CD1c-positive myeloid dendritic cell (primary cell): ENCODE measurements around the gene C1orf105.

ENCODE experiments used
- DNase-seq: peaks from one replicate; pipeline ENCODE4 v3.0.0-alpha.2; 2016; ENCODE audit errors: extremely low spot score

The C1orf105 gene

DNA sequence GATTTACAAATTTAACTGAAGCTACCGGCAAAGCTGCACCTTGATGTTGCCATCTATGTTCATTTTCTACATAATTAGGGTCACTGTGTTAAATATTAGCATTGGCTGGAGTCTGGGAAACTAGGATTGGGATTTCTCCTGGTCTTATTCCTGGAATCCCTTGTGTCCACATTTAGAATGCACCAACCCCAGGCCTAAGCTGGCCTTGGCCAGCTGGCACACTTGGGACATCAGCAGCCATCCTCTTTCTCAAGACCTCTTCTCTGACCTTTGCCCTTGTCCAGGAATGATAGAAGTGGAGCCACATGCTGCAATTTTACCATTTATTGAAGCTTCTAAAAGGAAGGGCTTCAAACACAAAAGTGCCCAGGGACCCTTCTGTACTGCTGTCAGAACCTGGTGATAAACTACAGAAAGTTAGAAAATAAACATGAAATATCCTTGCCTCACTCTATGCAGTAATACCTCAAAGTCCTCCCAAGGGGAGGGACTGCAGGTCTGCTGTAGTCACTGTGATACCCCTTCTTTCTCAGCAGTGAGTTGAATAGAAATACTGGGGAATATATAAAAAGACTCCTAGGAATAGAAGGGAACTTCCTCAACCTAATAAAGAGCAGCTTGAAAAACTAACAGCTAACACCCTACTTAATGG, 37.1 kb downstream of the C1orf105 start:
- no peak for DNase-seq

DNA sequence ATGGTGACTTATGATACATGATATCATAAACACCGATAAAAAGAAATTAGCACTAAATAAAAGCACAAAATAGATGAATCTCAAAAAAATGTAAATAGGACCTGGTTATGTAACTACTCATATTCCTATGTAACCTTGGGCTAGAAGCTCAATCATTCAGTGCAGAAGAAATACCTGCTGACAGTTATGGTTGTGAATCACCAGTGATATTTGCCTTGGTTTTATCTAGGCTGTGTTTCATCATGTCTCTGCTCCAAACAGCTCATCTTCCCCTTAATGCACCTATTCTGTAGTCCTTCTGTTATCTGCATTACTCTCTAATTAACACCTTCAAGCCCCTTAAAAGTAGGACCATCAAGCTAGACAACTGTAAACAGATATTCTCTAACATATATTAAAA, 39.7 kb downstream of the C1orf105 start:
- no peak for DNase-seq

DNA sequence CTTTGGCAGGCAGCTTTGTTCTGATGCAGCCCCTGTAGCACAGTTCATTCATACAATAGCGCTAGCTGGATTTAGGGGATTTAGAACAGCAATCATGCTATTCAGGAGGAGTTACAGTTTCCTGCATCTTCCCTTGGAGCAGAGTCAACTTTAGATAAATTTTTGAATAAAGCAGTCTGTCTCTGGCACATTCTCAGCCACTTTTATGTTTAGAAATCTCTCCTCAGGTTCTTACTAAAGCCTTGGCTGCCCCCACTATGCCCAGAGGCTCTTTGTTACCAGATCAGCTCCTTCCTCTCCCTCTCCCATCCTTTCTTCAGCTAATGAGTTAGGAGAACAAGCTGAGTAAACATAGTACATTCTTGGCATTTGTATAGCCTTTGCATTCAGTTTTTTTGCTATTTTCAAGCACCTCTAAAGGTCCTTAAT, 40.4 kb downstream of the C1orf105 start:
- no peak for DNase-seq

DNA sequence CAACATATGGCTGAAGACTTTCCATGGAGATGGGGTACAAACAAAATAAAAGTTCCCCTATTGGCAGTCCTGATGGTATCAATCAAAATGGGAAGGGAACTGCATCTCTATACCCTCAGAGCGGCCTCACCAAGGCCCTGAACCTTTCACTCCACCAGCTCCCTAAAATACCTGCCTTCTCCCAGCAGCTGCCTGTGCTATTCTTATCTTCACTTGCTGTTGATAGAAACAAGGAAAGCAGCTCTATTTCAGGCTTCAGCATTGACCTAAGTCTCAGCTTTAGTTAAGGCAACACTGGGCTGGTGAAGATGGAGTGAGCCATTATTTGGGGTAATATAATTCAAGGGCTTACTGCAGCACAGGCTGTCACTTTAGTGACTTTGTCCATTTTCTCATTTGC, 45.1 kb downstream of the C1orf105 start:
- DNase-seq: no peak

DNA sequence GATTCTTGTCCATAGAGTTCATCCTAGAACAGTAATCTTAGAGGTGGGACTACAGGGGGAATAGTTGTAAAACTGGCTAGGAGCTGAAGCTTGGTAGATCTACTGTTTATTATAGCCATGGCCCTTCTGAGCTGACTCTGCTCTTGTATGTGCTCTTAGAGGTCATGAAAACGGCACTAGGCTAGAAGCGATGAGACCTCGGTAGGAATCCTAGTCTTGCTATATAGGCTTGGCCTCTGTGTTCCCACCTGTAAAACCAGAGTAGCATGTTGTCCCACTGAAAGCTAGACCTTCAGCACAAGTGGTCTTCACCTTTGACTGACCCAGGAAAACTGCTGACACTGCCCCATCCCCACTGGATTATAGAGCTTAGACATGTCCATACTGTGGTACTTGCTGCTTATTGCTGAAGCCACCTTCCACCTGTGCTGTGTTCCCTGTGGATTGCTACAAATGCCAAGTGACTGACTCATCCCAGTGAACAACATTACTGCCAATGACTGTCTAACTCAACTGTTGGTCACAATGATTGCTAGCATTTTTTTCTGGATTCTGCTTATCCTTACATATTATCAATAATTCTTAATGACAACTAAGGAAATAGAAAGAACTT, 46.4 kb downstream of the C1orf105 start:
- DNase-seq: no peak

DNA sequence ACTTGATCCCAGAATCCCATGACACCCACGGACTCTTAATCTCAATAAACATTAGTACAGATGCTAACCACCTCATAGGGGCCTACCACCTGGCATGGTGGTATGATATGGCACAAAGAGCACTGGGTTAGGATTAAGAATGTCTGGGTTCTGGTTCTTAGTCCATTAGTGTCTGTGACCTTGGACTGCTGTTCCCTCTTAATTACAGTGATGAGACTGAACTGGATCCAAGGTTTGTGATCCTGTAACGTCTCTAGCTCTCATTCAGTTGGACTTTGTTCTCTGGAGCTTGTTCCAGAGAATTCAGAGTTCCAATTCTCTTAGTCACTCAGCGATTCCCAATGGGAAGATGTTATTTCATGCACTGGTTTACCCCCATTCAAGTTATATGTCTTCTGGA, 47.0 kb downstream of the C1orf105 start:
- no peak for DNase-seq

DNA sequence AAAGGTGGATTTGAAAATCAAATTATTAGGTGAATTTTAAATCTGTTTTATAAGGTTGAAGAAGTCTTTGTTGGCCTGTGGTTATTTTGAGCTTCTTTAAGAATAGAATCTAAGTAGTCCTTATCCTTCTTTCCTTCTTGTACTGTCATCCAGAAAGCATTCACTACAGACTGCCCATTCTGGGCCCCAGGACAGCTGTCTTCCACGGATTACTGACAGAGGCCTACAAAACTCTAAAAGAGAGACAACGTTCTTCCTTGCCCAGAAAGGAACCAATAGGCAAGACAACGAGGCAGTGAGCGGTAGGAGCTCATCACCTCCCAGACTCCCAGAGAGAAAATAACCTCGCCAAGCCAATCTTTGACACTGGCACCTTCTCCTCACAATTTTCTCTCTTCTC, 47.8 kb downstream of the C1orf105 start:
- DNase-seq: no peak

DNA sequence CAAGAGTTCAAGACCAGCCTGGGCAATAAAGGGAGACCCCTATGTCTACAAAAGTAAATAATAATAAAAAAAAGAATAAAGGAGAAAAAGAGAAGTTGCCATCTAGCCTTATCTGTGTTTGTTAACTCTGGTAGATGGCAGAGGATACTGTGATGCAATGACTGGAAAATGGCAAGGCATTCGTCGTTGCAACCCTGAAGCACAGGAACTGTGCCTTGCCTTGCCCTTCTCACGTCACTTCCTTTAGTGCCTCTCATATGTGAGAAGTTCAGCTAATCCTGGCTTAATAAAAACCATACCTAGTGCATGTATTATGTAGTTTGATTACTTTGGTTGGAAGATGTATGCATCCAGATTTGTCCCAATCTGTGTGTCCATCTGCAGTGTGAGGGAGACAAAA, 49.2 kb downstream of the C1orf105 start:
- no peak for DNase-seq

DNA sequence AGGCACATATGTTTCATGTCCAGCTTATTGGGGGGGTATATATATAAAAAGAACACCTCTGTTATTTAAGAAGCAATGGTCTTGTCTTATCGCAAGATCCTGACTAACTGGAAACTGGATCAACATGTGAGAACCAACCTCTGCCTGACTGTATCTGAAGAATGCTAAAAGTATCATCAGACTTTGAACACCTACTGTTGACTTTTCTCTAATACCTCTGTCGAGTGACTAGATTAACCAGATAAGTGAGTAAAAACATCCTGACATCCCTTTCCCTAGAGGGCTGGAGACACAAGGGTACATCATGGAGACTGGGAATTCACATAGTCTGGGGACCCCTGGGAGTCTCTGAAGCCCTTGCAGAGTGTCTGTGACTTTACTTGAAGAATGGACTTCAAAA, 49.7 kb downstream of the C1orf105 start:
- DNase-seq: no peak

DNA sequence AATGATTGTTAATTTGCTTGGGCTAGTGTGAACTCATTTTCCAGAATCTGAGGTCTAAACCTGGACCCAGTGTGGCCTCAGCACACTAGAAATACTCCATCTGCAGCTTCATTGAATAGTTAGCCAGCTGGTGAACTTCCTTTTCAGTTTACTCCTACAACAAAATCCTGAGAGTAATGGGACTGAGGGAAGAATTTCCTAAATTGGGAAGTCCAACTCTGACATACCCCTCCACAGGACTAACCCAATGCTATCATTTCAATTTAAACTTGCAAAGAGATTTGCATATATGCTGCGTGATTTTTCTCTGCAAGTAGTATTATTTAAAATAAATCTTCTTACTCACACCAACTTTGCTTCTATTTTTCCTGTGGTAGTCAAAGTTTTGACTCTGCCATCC, 51.2 kb downstream of the C1orf105 start:
- DNase-seq: no peak

DNA sequence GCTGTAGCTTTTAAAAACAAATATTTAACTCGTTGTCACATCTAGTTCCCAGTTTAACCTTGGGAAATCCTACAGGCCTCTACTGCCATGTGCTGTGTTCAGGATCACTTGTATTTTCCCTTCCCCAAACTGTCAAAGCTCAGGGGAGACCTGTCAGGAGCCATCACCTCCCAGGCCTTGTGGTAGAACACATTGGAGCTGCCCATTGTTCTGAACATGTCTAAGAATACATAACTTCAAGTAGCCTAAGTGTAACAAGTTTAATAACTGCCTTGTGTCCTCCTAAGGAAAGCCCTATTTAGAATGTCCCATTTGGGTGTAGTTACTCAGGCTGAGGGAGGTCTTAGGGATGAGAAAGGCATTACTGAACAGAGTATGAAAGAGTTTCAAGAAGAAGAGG, 52.0 kb downstream of the C1orf105 start:
- no peak for DNase-seq

DNA sequence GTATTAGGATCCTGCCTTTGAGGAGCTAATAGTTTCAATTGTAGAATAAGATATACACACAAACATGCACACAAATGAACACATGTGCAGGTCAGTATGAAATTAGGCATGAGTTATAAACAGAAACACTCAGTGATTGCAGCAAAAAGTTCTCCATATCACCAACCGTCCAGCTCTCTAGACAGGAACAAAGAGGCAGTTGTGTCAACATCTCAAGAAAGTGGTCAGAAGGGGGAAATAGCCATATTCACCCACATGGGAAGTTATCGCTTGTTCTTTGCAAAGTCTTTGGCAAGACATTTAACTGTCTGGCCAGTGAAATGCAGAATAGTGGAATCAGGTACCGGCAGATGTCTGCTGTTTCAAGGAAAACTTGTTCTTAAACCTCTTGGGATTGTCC, 52.8 kb downstream of the C1orf105 start:
- DNase-seq: peak; percentile 75

DNA sequence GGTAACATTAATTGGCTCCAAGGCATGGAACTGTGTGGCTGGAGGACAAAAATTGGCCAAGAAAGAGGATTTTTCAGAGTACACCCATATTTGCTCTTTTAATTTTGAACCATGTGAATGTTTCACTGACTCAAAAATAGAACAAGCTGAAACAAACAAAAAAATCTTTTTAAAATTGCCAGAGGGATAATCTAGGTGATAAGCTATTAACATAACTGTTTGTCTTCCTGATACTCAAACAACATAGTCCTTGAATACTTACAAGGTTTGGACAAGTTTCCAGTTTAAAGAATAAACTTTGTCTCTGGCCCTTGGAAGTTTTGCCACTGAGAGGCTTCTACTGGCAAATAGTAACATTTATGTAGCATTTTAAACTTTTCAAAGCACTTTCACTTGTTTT, 53.4 kb downstream of the C1orf105 start:
- DNase-seq: no peak

DNA sequence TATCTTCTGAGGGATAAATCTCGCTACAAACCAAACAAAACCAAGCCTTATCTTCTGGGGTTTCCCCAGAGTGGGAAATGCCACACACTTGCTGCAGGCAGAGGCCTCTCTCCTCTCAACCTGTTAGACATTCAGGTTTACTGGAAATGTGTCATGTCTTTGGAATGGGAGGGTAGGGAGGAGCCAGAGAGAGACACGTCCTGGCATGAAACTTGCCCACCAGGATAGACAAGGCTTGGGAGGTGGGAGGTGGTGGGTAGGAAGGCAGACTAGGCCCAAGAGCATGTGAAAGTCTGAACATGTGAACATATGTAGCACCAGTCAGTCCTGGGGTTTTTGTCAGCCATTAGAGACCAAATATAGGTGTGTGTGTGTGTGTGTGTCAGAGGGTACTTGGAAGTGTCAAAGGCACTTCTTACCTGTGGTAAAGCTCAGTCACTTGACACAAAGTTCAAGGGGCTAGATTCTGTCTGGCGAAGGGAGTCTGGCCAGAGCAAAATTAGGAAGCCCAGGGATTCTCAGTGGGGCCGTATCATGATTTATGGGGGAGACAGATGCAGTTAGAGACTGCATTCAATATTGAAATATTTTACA, 55.8 kb downstream of the C1orf105 start:
- no peak for DNase-seq

DNA sequence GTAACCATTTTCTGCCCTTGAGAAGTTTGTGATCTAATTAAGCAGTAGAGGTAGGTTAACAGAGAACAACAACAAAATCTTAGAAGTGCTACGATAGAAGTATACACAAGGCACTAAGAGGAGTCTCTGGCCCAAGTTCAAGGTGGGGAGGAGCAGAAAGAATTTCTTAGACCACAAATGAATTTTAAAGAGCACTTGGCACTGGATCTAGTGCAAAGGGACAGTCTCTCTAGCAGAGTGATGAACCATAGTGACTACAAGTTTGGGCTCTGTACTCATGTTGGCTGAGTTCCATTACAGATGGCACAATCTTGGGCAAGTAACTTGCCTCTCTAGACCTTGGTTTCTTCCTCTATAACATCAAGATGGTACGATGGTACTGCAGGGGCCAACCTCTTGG, 56.7 kb downstream of the C1orf105 start:
- no peak for DNase-seq

DNA sequence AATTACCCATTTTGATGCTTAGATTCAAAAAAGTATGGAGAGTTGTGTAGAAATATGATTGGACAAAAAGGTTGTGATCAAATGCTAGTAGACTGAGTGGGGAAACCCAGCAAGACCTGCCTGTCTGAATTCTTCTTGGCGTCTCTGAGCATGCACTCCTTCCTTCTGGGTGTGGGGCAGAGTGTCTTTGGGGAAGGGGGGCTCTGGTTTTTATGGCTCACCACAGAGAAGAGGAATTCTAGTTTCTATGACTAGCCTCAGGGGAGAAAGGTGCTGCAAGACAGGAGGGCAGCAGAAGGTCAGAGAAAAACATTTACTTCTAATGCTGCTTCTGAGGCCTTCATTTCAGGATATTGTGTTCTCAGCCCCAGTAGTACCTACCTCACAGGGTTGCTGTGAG, 57.3 kb downstream of the C1orf105 start:
- no peak for DNase-seq

DNA sequence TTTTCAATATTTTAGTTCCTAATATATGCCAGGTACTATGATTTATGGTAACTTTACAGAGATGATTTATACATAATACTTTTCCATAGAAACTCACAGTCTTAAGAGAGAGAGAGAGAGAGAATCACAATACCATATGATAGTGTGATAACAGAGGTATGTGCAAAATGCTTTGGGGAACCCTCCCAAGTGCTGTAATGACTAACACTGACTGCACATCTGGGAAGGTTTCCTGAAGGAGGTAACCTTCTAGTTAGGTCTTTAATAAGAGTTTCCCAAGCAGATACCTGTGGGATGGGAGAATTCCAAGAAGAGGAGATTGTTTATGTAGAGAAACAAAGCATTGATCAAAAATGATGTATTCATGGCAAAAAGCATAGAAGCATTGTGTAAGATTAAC, 58.0 kb downstream of the C1orf105 start:
- DNase-seq: no peak

DNA sequence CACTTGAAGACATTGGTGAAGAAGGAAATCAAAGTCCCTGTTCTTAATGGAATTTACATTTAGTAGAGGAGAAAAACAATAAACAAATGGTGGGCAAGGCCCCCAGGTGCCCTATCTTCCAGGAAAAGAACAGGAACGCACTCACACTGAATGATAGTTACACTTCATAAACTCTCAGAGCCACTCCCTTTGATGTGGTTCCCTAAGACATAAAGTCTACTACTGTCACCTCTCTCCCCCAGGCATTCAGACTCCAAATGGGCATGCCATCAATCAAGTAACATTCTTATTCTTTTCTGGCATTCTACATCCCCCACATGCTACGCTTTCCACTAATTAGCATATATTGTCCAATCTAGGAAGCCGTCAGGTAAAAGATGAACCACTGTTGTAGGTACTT, 59.9 kb downstream of the C1orf105 start:
- DNase-seq: no peak

DNA sequence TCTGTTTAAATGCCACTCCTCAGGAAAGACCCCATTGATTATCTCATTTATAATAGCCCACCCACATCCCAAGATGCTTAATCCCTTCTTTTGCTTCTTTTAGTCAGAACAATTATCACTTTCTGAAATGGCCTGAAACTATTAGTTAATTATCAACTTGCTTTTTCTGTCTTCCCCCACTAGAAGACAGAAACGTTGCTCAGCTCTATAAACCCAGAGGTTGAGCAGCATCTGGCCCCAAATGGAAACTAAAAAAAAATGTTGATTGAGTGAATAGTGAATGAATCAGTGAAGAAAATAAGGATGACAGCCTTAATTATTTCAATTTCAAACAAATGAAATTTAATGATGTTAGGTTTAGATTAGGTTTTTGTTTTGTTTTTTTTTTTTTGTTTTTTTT, 61.6 kb downstream of the C1orf105 start:
- DNase-seq: no peak

DNA sequence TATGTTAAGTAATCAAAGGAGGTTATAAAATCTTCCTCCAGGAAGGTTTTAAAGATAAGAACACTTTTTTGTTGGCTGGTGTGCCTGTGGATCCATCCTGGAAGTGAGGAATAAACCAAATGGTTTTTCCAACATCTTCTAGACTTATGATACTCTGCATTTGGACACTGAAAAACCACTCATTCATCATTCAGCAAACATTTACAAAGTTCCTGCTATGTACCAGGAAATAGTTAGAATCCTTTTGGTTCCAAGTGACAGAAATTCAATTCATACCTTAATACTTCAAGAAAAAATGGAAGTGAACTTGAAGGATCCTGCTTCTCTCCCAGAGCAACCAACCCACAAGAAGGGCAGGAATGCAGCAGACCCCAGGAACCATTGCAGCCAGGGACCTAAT, 63.0 kb downstream of the C1orf105 start:
- no peak for DNase-seq

DNA sequence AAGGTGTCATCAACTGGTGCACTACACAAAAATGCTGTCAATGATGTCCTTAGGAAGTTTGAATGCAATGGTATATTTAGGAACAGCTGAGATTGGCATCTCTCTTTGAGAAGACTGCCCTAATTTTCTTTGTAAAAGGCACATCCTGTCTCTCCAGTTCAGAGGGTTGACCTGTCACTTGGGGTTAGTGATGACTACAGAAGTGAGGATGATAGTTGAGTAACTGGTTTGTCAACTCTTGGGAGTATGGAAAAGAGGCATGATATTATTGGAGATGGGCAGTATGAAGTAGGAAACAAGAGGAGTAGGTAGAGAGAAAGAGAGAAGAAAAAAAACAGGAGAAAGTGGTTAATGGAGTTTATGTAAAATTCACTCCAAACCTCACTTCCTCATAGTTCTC, 63.8 kb downstream of the C1orf105 start:
- no peak for DNase-seq

DNA sequence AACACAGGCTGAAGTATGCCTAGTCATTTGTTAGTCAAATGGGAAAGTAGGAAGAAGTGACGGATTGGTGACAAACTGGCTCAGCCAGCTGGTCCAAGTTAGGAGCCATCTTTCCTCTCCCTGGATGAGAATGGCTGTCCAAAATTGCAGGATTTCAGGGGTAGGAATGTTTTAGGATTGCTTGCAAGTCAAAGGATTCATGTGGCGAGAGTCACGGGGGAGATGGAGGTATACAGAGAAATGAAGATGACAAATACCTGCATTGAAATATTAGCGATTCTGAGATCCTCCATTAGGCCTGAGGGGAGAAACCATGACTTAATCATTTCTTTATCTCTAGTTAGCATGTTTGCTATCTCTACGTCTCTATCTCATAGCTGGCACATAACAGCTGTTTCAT, 65.1 kb downstream of the C1orf105 start:
- no peak for DNase-seq

DNA sequence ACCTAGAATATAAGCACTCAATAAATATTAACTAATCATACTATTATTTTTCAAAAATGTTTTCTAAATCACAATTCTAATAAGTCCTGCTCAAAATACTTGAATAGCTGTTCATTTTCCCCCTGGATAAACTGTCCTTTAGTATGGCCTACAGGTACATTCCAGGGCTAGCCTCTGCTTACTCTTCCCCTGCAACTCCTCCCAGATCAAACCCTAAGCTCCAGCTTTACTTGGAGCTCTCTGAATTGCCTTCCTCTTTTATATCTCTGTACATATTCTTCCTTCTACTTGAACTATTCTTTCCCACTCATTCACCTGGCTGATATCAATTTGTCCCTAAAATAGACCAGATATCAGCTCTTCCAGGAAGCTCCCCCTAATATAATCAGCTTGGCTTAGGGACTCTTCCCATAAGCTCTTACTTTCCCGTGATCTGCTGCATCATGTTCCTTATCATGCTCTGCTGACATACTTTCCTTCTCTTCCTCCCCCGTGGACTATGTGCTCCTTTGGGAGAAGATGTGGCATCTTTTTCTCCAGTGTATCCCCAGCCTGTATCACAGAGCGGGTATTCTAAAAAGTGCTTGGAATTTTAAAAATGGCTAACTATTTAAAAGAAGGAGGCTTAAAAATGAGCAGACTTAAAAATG, 66.4 kb downstream of the C1orf105 start:
- no peak for DNase-seq
